Breast epithelium (tissue), 4 donors: ENCODE data around the gene CPSF4. TPM values are rescaled to one million over a fixed set of nuclear protein-coding genes. Genes with fewer than 3 reads are reported as not detected.

Experiments
- DNase-seq, 2 donors: peaks; one replicate each; pipeline ENCODE4 v3.0.0-alpha.2; 2019; ENCODE audit warnings: low spot score in 2 of 2
- H3K27ac ChIP-seq, 2 donors: fragments of 200-600 bp; sonication (generic) in 1 of 2; one replicate each; pipeline ENCODE4 v1.5.1; 2016 to 2019; ENCODE audit warnings: mild to moderate bottlenecking in 1 of 2
- H3K27me3 ChIP-seq, 2 donors: fragments of 200-600 bp; sonication (generic) in 1 of 2; one replicate each; pipeline versions ENCODE4 v1.5.1 to v1.6.0; 2017 to 2019; ENCODE audit warnings: control low read depth in 1 of 2, mild to moderate bottlenecking in 1 of 2
- H3K36me3 ChIP-seq: fragments of 200-600 bp; one replicate; pipeline ENCODE4 v1.5.1; 2019
- H3K4me1 ChIP-seq, 2 donors: fragments of 200-600 bp; sonication (generic); one replicate each; pipeline ENCODE4 v1.5.1; 2016 to 2019; ENCODE audit warnings: control low read depth in 1 of 2
- H3K4me3 ChIP-seq, 3 donors: fragments of 200-600 bp; sonication (generic); 1 replicate in 2 of 3; 2 replicates in 1 of 3; pipeline ENCODE4 v1.5.1; 2016 to 2019; ENCODE audit warnings: mild to moderate bottlenecking in 3 of 3, moderate library complexity in 2 of 3
- H3K9me3 ChIP-seq, 2 donors: fragments of 200-600 bp; sonication (generic) in 1 of 2; one replicate each; pipeline ENCODE4 v1.5.1; 2016 to 2019; ENCODE audit warnings: control low read depth in 1 of 2
- CTCF ChIP-seq, 3 donors: fragments of 450-650 bp; IDR thresholded peaks; one replicate each; pipeline ENCODE4 v1.5.1; 2016 to 2017; ENCODE audit warnings: antibody characterized with exemption in 3 of 3, mild to moderate bottlenecking in 3 of 3, moderate library complexity in 3 of 3
- POLR2A ChIP-seq: fragments of 450-650 bp; IDR thresholded peaks from one replicate; pipeline ENCODE4 v1.6.1; 2016; ENCODE audit warnings: antibody characterized with exemption, mild to moderate bottlenecking, moderate library complexity
- POLR2AphosphoS5 ChIP-seq, 3 donors: sonication (generic); formaldehyde crosslinking; IDR thresholded peaks; one replicate each; pipeline ENCODE4 v1.6.1; 2017; ENCODE audit warnings: antibody characterized with exemption in 3 of 3
- intact Hi-C: fragments of 100-400 bp; cut with DNase I; formaldehyde crosslinking; loops from one replicate; pipeline ENCODE4 v1.15.1; 2023; ENCODE audit warnings: low total_unique reads
- total RNA-seq, 3 donors: library from RNA; depleted of rRNA; stranded (reverse); fragments of >200 nt; gene quantifications; one replicate each; pipeline ENCODE4 v1.1.0, GENCODE V29; 2016

Gene CPSF4
- total RNA-seq, 3 donors from 2014 or later = 32.8 to 40.6 (median 32.9) TPM

GRCh38 chr7:99465421-99465768, 26.7 kb downstream of the CPSF4 start:
- intact Hi-C loops = no loop called here
- Histone ChIP-seq H3K27ac (peak overlapping the region; percentile 90 to 94), H3K9me3 (no peaks in the 10 kb centered on the region), H3K36me3 (no peaks in the 10 kb centered on the region), H3K4me3 (peak overlapping the region; percentile 72 to 98 (median 96)), H3K4me1 (peaks cover 0 to 6% of the 10 kb centered on the region in 2 donors), H3K27me3 (no peaks in the 10 kb centered on the region)
- no peak for DNase-seq
- TF ChIP-seq POLR2A = no peak
- TF ChIP-seq POLR2AphosphoS5 (IDR thresholded peaks at IDR 0.05) = no peak

DNA sequence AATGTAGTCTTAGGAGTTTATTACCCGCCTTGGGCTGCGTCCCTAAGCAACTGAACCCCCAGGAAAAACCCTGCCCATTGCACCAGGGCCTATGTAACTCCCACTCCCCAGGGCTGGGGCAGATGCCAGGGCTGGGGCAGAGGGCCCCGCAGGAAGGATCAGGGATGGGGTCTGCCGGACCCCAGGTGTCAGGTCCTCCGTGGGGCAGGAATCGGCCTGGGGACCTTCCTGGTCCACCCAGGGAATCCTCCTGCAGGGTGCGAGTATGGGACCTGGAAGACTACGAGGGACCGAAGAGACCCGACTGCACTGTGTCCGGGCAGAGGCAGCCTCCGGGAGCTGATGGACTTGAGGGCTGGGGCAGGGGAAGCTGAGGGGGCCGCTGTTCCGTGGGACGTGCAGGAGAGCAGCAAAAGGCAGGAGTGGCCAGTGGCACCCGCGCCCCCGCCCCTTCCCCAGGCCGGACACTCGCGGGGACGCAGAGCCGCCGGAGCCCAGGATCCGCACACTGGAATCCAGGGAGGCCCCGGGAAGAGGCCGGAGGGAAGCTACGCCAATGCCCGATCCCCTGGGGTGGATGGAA, 29.7 kb downstream of the CPSF4 start:
- no peak for DNase-seq
- Histone ChIP-seq H3K27me3 (no peaks in the 10 kb centered on the region), H3K36me3 (no peaks in the 10 kb centered on the region), H3K4me3 (no peak overlapping the region), H3K27ac (no peak overlapping the region), H3K9me3 (no peaks in the 10 kb centered on the region), H3K4me1 (peaks cover 0 to 10% of the 10 kb centered on the region in 2 donors)
- intact Hi-C loops = no loop called here
- TF ChIP-seq POLR2A (no peak), POLR2AphosphoS5 (IDR thresholded peaks at IDR 0.05) (no peak), CTCF (IDR thresholded peaks at IDR 0.05) (no peak)

- DNase-seq = no peak
- Histone ChIP-seq H3K9me3 (no peaks in the 10 kb centered on the region), H3K27ac (peak overlapping the region; percentile 67 to 92), H3K4me1 (peaks cover 0 to 14% of the 10 kb centered on the region in 2 donors), H3K36me3 (no peaks in the 10 kb centered on the region), H3K27me3 (no peaks in the 10 kb centered on the region), H3K4me3 (peak overlapping the region; percentile 7 to 27 (median 22))
- TF ChIP-seq CTCF (IDR thresholded peaks at IDR 0.05) (no peak), POLR2A (no peak), POLR2AphosphoS5 (IDR thresholded peaks at IDR 0.05) (no peak)
- intact Hi-C loops = no loop called here
These were observed 30.8 kb downstream of the CPSF4 start for GRCh38 chr7:99469381-99470065.

- no peaks in the 10 kb centered on the region for H3K9me3 ChIP-seq
- H3K36me3 ChIP-seq = no peaks in the 10 kb centered on the region
- intact Hi-C loops = no loop called here
- peaks cover 0 to 8% of the 10 kb centered on the region in 2 donors for H3K4me1 ChIP-seq
- peak within 1 kb of the TSS; percentile 86 to 92 for H3K27ac ChIP-seq
- no peaks in the 10 kb centered on the region for H3K27me3 ChIP-seq
- peak; percentile 99 for DNase-seq
- TF ChIP-seq POLR2A (no peak), CTCF (IDR thresholded peaks at IDR 0.05) (peak in 1 of 3 donors; percentile 13), POLR2AphosphoS5 (IDR thresholded peaks at IDR 0.05) (peak; percentile 34 to 58 (median 38))
- H3K4me3 ChIP-seq = peak within 1 kb of the TSS; percentile 64 to 86 (median 78)
These were observed 34.0 kb downstream of the CPSF4 start, which contains the start of gene ZNF789 for GRCh38 chr7:99472561-99473314. Gene ZNF789, plus strand, starts transcription at chr7:99472890. Its CDS starts 3,567 bp downstream, at chr7:99476457.

- TF ChIP-seq CTCF (IDR thresholded peaks at IDR 0.05) (no peak), POLR2AphosphoS5 (IDR thresholded peaks at IDR 0.05) (no peak), POLR2A (no peak)
- DNase-seq = no peak
- Histone ChIP-seq H3K4me1 (peaks cover 0 to 8% of the 10 kb centered on the region in 2 donors), H3K4me3 (peak overlapping the region; percentile 64 to 86 (median 78)), H3K27ac (peak overlapping the region in 1 of 2 donors; percentile 86), H3K9me3 (no peaks in the 10 kb centered on the region), H3K27me3 (no peaks in the 10 kb centered on the region), H3K36me3 (no peaks in the 10 kb centered on the region)
- intact Hi-C loops = no loop called here
These were observed 34.5 kb downstream of the CPSF4 start for GRCh38 chr7:99473315-99473596.
